Measurements from ENCODE around the gene APBA2.

GRCh38 chr15:29104566-29104880 lies 218.7 kb downstream of the APBA2 start:
- TF ChIP-seq CTCF (IDR thresholded peaks at IDR 0.05; ENCODE audit: low read depth, low read length) (no peak), EZH2phosphoT487 (IDR thresholded peaks at IDR 0.05; ENCODE audit: low read depth) (no peak)
